ENCODE results near the gene HACE1.

GRCh38 chr6:104704191-104704590, 155.5 kb downstream of the HACE1 start:
- TF ChIP-seq POLR2A (IDR thresholded peaks at IDR 0.05) (no peak), EP300 (IDR thresholded peaks at IDR 0.05; ENCODE audit: low read depth) (no peak), CTCF (IDR thresholded peaks at IDR 0.05) (no peak)
